Vagina (tissue), 2 donors: ENCODE measurements around the gene RBM46.

Experiments used
- CTCF ChIP-seq, 3 experiments: fragments of 450-650 bp in 2 of 3; fragments of 200-600 bp in 1 of 3; sonication (generic) in 1 of 3; IDR thresholded peaks; one replicate each; pipeline ENCODE4 v1.5.1; 2017 to 2019; ENCODE audit warnings: antibody characterized with exemption in 3 of 3, mild to moderate bottlenecking in 2 of 3, moderate library complexity in 2 of 3
- POLR2A ChIP-seq, 2 donors: fragments of 450-650 bp; IDR thresholded peaks; one replicate each; pipeline ENCODE4 v1.6.1; 2017; ENCODE audit warnings: antibody characterized with exemption in 2 of 2, mild to moderate bottlenecking in 2 of 2, moderate library complexity in 2 of 2

DNA sequence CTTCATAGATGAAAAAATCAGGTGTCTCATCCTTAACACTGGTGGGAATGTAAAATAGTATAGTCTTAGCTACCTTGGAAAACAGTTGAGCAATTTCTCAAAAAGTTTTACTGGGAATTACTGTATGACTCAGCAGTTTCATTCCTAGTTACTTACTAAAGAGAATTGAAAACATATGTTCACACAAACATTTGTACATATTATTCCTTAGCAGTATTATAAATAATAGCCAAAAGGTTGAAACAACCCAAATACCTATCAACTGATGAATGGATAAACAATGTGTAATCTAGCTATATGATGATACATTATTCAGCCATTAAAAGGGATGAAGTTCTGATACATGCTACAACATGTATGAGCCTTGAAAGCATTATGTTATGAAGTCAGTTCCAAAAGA, 41.7 kb downstream of the RBM46 start:
- TF ChIP-seq CTCF (IDR thresholded peaks at IDR 0.05) = no peak
- TF ChIP-seq POLR2A (IDR thresholded peaks at IDR 0.05) = no peak
